HG03025 (cell line): ENCODE results near the gene PEX13.

Experiments used
- ATAC-seq: cut with Tn5 transposase; IDR thresholded peaks from one replicate; pipeline ENCODE4 v1.9.1; 2021; ENCODE audit warnings: mild to moderate bottlenecking, moderate library complexity; ENCODE audit not compliant: unreplicated experiment, low FRiP score

The PEX13 gene

GRCh38 chr2:61057562-61057961, 40.0 kb downstream of the PEX13 start:
- no peak for ATAC-seq

DNA sequence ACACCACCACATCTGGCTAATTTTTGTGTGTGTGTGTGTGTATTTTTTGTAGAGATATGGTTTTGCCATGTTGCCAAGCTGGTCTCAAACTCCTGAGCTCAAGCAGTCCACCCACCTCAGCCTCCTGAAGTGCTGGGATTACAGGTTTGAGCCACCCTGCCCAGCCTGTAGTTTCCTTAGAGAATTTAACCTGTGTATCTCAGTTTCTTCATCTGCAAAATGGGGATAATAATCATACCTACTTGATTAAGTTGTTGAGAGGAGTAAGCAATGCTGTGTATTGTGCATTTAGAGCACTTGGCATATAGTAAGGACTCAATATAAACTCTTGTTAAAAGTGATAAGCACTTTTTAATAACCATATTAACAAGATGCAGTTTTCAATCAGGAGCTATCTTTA, 41.9 kb downstream of the PEX13 start:
- ATAC-seq, result no peak

- ATAC-seq, result peak; percentile 96
Observed at GRCh38 chr2:61065714-61066709, 48.5 kb downstream of the PEX13 start, which contains the start of gene SANBR. TSS of gene SANBR (plus strand) at chr2:61065871. CDS start at chr2:61070351, 4,480 bp downstream.

- no peak for ATAC-seq
Observed at GRCh38 chr2:61074100-61074499, 56.6 kb downstream of the PEX13 start.

DNA sequence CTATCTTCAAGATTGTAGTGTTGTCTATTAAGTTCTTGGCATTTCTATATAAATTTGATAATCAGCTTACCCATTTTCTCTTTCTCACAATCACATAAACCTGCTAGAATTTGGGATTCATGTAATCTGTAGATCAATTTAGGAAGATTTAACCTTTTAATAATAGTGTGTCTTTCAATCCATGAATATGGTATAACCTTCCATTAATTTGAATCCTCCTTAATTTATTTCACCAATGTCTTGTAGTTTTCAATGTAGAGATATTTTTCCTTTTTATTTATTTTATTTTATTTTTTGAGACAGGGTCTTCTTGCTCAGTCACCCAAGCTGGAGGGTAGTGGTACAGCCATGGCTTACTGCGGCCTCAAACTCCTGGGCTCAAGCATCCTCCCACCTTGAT, 68.4 kb downstream of the PEX13 start:
- no peak for ATAC-seq

- no peak for ATAC-seq
Observed at GRCh38 chr2:61089797-61090196, 72.3 kb downstream of the PEX13 start.

DNA sequence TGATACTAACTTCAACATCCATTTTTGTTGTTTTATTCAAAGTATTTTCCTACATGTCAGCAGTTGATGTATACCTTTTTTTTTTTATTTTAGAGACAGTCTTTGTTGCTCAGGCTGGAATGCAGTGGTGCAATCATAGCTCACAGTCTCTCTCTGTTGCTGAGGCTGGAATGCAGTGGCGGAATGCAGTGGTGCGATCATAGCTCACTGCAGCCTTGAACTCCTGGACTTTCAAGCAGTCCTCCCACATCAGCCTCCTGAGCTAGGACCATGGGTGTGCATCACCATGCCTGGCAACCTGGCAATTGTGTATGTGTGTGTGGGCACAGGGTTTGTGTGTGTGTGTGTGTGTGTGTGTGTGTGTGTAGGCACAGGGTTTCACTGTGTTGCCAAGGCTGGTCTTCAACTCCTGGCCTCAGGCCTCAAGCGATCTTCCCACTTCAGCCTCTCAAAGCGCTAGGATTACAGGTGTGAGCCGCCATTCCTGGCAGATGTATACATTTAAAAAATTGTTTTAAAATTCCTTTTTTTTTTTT, 72.9 kb downstream of the PEX13 start:
- no peak for ATAC-seq

DNA sequence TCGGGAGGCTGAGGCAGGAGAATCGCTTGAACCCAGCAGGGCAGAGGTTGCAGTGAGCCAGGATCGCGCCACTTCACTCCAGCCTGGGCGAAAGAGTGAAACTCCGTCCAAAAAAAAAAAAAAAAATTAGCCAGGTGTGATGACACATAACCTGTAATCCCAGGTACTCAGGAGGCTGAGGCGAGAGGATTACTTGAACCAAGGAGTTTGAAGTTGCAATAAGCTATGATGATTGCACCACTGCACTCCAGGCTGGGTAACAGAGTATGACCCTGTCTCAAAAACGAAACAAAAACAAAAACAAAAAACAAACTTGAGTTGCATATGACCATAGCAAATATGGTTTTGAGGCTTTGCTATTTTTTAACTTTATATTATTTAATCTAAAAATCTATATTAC, 74.0 kb downstream of the PEX13 start:
- ATAC-seq, result no peak

DNA sequence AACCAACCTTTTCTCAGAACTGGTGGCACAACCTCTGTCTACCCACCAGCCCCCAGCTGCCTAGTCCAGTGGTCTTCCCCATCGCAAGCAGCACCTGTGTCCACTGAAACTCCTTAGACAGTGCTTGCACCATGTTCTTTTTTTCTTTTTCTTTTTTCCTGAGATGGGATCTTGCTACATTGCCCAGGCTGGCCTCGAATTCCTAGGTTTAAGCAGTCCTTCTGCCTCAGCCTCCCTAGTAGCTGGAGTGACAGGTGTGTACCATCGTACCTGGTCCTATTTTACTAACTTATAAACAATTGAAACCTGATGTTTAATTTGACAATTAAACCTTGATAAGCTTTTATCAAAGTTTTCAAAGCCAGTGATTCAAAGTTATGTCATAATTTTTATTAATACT, 78.9 kb downstream of the PEX13 start:
- no peak for ATAC-seq

DNA sequence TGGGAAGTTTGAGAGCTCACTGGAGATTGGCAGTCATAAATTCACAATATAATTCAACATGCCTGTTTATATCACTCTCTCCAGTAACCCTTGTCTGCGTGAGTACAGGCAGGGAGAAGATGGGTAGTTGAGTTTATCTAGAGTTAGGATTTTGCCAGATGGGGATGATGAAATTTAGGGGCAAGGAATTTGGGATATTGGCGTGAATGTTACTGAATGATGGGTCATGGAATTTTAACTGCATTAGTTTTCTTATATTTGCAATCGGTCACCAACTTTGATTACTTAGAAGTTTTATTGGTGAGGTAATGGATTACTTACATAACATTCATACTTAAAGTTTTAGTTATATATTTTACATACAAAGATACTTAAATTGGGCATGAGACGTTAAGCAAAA, 83.3 kb downstream of the PEX13 start:
- no peak for ATAC-seq
